ENCODE measurements around the gene CTIF. TPM values are rescaled to one million over a fixed set of nuclear protein-coding genes. Genes with fewer than 3 reads are reported as not detected.

The CTIF gene
- total RNA-seq, 2 donors from 2014 or later = 6.1 to 7.3 TPM

DNA sequence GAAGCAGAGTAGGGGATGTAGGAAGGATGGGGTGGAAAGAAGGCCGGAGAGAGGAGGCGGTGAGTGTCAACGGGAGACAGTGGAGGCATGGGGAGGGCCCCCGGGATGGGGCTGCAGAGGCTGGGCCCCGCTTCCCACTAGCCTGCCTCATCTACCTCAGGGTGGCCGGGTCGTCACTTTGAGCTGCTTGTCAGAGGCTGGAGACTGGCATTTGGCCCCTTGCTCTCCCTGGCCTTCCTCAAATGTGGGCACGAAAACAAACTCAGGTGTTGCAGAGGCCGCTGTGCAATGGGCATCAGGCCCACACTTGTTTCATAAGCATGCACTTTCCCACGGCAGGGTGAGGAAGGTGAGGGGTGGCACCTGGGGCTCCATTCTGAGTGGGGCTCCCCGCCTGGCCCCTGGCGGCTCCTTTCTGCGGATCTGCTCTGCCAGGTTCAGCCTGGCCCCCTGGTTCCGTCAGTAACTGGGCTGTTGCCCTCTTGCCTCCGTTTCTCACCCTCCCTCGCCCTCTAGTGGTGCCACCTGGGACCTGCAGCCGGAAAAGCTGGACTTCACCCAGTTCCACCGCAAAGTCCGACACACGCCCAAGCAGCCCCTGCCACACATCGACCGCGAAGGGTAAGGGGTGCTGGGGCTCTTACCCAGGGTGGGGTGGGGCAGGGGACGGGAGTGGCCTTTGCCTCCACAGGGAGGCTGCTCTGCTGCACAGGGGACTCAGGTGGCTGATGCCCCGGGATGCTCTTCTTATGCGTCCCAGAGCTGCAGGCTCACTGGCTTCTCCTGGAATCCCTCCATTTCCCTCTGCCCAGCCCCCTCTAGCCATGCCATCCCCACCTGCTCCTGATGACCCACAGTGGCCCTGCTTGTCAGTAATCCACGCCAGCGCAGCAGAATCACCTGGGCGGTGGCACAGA, 125.4 kb downstream of the CTIF start:
- H3K9me3 ChIP-seq (ENCODE audit: control insufficient read depth, low read length, poor library complexity, severe bottlenecking) = no peaks in the 10 kb centered on the region
- Mint-ChIP-seq H3K4me1 (peaks cover 8% of the 10 kb centered on the region), H3K4me3 (no peak overlapping the region), H3K27me3 (peaks cover 19% of the 10 kb centered on the region), H3K27ac (no peak overlapping the region), H3K36me3 (ENCODE audit: low read depth) (peaks cover 3% of the 10 kb centered on the region)
- peak in 2 of 3 donors; percentile 27 to 49 for DNase-seq
- ATAC-seq = peak; percentile 52

DNA sequence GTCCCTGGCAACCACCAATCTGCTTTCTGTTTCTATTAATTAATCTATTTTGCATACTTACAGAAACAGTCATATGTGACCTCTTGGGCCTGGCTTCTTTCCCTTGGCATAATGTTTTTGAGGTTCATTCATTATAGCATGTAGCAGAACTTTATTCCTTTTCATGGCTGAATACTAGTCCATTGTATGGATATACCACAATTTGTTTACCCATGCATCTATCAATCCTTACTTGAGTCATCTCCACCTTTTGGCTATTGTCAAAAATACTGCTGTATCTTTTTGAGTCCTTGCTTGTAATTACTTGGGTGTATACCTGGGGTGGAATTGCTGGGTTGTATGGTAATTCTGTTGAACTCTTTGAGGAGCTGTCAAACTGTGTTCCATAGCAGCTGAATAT, 126.8 kb downstream of the CTIF start:
- H3K4me3 Mint-ChIP-seq = no peak overlapping the region

DNA sequence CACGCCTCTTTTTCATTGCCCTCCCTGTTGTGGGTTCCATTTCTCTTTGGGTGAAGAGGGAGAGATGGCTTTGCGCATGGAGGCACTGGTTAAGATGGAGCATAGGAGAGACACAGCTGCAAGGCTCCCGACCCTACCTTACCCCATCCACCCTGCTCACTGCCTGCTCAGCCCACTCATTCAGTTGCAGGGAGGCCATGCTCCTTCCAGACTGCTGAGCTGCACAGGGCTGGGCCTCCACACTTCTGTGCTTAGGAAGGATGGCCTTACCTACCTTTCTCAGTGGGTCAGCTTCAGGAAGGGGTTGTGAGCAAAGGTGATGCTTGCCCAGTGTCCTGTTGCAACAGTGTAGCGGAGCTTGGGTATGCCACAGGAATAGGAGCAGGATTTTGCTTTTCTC, 127.8 kb downstream of the CTIF start:
- Mint-ChIP-seq H3K27me3 (peaks cover 11% of the 10 kb centered on the region), H3K4me1 (peaks cover 8% of the 10 kb centered on the region), H3K27ac (no peak overlapping the region), H3K36me3 (ENCODE audit: low read depth) (peaks cover 3% of the 10 kb centered on the region), H3K4me3 (no peak overlapping the region)
- no peaks in the 10 kb centered on the region for H3K9me3 ChIP-seq (ENCODE audit: control insufficient read depth, low read length, poor library complexity, severe bottlenecking)
- ATAC-seq (no peak), DNase-seq (no peak)

More for the DNA sequence above, 126.8 kb downstream of the CTIF start:
- H3K27me3 Mint-ChIP-seq = peaks cover 19% of the 10 kb centered on the region
- no peaks in the 10 kb centered on the region for H3K9me3 ChIP-seq (ENCODE audit: control insufficient read depth, low read length, poor library complexity, severe bottlenecking)
- ATAC-seq (no peak), DNase-seq (no peak)
- H3K27ac Mint-ChIP-seq = no peak overlapping the region
- H3K4me1 Mint-ChIP-seq = peaks cover 8% of the 10 kb centered on the region
- peaks cover 3% of the 10 kb centered on the region for H3K36me3 Mint-ChIP-seq (ENCODE audit: low read depth)

DNA sequence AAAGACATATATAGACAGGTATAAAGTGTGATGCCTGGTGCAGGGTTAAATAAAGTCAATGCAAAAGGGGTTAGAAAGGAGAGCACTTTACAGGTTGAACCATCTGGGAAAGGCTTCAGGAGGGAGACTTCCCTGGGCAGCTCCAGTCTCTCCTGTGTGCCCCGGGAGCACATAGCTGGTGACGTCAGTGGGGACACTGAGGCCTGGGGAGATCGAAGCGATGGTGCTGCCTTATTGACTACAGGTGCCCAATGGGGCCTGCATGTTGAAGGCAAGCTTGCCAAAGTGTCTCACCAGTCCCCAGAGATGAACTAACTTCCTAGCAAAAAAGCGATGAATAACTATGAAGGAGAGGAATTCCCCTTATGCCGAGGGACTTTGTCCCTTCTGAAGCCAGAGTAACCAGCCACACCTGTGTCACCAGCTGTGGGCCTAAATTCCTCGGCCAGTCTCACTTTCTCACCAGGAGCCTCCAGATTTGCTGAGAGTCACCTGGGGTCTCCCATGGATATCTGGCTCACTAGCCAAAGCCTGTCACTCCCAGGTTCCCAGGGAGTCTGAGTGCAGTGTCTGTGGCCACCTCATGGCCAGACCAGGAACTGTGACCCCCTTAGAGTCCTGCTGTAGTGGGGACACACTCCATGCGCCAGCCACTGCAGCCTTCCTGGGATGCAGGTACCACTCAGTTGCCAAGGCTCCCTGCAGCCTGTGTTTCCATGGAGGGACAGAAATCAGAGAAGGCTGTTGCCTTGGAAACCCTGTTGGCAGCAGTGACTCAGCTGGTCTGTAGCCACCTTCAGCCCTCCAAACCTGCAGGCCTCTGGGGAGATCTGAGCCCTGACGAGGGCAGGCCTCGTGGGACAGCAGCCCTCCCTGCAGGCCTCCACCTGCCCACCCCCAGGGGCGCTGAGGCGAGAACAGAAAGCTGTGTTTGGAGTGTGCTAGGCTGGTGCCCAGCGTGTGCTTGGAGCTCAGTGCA, 128.7 kb downstream of the CTIF start:
- Mint-ChIP-seq H3K27ac (no peak overlapping the region), H3K36me3 (ENCODE audit: low read depth) (peaks cover 3% of the 10 kb centered on the region)

DNA sequence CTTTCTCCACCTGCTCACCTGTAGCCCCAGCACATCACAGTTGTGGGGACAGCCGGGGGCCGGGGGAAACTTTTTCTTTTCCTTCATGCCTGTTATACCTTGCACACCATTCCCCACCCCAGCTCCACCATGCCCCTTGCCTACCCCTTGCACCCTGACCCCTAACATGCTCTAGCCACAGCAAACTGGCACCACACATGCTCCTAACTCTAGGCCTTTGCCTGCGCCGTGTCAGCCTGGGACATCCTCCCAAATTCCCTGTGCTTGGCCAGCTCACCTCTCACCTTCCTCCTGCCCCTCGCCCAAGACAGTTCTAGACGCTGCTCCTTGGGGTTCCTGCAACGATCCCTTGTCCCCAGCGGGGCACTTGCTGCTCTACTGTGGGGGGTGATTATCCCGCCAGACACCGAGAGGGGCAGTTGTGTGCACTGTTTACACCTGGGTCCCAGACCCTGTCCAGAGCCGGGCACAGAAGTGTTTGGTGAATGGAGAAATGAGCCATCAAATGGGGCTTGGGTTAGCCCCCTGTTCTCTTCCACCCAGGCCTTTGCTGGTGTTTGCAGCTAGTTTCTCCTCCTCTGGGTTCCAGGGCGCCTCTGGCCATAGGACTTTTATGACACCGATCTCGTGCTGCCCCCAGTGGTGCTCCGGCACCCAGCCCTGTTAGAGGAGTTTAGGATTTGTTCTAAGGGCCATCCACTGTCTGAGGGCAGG, 129.8 kb downstream of the CTIF start:
- H3K4me3 Mint-ChIP-seq = no peak overlapping the region
- peaks cover 2% of the 10 kb centered on the region for H3K4me1 Mint-ChIP-seq
- ATAC-seq (no peak), DNase-seq (no peak)
- H3K27ac Mint-ChIP-seq = no peak overlapping the region
- H3K36me3 Mint-ChIP-seq (ENCODE audit: low read depth) = peaks cover 3% of the 10 kb centered on the region
- H3K27me3 Mint-ChIP-seq = no peaks in the 10 kb centered on the region
- H3K9me3 ChIP-seq (ENCODE audit: control insufficient read depth, low read length, poor library complexity, severe bottlenecking) = no peaks in the 10 kb centered on the region

More for the DNA sequence above, 128.7 kb downstream of the CTIF start:
- DNase-seq (no peak), ATAC-seq (no peak)
- H3K4me1 Mint-ChIP-seq = peaks cover 3% of the 10 kb centered on the region
- no peaks in the 10 kb centered on the region for H3K9me3 ChIP-seq (ENCODE audit: control insufficient read depth, low read length, poor library complexity, severe bottlenecking)
- H3K27me3 Mint-ChIP-seq = peaks cover 7% of the 10 kb centered on the region
- H3K4me3 Mint-ChIP-seq = no peak overlapping the region

DNA sequence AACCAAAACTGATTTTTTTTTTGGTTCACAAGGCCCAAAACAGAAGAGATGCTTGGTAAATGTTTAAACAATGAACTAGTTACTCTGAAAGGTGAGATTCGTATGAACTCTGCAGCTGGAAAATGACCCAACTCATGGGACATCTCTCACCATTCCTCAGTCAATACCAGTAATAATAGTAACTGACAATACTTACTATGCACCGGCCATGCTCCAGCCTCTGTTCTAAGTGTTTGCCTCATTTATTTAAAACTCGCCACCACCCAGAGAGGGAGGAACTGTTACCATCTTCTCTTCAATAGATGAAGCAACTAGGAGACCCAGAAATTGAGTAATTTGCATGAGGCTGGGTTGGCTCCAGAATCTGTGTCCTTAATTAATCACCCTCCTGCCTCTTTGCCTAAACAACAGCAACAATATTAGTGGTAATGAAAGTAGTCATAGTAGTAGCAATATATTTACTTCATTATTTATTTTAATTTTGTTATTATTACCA, 130.4 kb downstream of the CTIF start:
- Mint-ChIP-seq H3K27ac (no peak overlapping the region), H3K27me3 (no peaks in the 10 kb centered on the region), H3K4me1 (no peaks in the 10 kb centered on the region), H3K4me3 (no peak overlapping the region), H3K36me3 (ENCODE audit: low read depth) (peaks cover 3% of the 10 kb centered on the region)
- DNase-seq (no peak), ATAC-seq (no peak)
- no peaks in the 10 kb centered on the region for H3K9me3 ChIP-seq (ENCODE audit: control insufficient read depth, low read length, poor library complexity, severe bottlenecking)

DNA sequence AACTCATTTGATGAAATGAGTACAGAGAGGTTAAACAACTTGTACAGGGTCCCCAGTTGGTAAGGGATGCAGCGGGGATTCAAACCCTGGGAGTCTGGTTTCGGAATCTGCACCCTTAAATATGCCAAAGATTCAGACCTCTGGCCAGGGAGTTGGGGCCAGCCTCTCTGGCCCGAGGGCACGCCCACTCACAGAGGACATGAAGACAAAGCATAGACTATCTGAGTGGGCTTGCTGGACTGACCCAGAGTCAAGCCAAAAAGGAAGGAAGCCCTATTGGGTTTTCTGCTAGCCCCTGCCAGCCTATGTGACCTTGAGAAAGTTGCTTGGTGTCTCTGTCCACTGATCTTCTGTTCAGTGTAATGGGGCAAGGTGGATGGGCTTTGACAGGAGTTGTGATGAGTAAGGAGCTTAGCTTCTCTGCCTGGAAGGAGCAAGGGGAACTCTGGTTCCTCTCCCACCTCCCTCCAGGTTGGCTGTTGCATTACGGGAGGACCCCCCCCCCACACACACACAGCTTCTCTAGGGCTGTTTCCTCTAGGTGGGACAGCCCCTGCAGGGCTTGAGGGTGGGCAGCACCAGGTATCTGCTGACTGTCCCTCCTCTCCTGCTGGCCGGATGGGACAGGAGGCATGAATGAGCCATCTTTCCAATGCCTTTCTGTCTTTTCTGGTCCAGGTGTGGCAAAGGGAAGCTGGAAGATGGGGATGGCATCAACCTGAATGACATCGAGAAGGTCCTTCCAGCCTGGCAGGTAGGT, 131.3 kb downstream of the CTIF start:
- Mint-ChIP-seq H3K4me1 (no peaks in the 10 kb centered on the region), H3K4me3 (no peak overlapping the region), H3K27me3 (no peaks in the 10 kb centered on the region), H3K36me3 (ENCODE audit: low read depth) (peaks cover 3% of the 10 kb centered on the region), H3K27ac (no peak overlapping the region)
- ATAC-seq (no peak), DNase-seq (no peak)
- no peaks in the 10 kb centered on the region for H3K9me3 ChIP-seq (ENCODE audit: control insufficient read depth, low read length, poor library complexity, severe bottlenecking)

DNA sequence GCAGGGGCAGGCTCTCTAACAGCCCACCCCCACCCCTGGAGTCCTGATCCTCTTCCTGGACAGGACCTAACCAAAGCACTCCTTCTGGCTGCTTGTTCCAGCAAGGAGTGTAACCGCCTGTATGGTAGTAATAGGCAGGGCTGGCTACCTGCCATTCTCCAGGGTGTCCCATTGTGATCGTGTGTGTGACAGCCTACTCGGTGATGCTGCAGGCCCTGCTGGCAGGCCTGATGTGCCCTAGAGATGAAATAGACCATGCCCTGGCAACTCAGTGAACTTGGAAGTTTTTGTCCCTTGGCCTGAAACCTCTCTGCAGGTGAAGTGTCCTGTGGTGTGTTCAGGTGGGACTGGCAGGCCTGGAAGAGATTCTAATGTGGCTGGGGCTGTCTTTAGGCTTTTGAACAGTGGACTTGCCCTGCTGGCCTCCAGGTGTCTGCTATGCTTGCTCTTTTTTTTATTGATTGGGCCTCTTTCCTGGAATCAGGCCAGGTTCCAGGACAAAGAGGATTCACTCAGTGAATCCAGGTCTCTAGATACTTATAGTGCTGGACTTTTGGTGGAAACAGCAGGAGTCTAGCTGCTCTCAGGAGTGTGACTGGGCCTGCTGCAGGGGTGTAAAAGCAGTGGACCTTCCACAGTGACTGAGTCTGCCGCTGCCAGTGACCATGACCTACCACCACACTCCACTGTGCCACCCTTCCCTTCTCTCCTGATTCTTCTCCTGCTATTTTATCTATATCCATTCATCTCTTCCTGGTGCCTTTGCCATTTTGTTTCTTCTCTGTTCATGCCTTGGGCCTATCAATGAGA, 132.1 kb downstream of the CTIF start:
- Mint-ChIP-seq H3K4me3 (no peak overlapping the region), H3K36me3 (ENCODE audit: low read depth) (peaks cover 3% of the 10 kb centered on the region), H3K4me1 (peaks cover 2% of the 10 kb centered on the region), H3K27ac (no peak overlapping the region), H3K27me3 (no peaks in the 10 kb centered on the region)
- no peaks in the 10 kb centered on the region for H3K9me3 ChIP-seq (ENCODE audit: control insufficient read depth, low read length, poor library complexity, severe bottlenecking)
- no peak for DNase-seq
- no peak for ATAC-seq

DNA sequence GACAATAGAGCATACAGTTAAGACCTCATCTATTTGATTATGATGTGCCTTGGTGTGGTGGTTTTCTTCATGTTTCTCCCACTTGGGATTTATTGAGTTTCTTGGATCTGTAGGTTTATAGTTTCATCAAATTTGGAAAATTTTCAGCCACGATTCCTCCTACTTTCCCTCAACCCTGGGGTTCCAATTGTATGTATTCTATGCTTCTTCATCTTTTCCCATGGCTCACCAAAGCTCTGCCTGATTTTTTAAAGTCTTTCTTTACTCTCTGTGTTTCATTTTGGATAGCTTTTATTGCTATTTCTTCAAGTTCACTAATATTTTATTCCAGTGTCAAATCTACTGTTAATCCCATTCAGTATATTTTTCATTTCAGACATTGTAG, 132.7 kb downstream of the CTIF start:
- DNase-seq = no peak
- ATAC-seq = no peak
- H3K4me3 Mint-ChIP-seq = no peak overlapping the region
- no peaks in the 10 kb centered on the region for H3K36me3 Mint-ChIP-seq (ENCODE audit: low read depth)
- H3K27me3 Mint-ChIP-seq = no peaks in the 10 kb centered on the region
- peaks cover 2% of the 10 kb centered on the region for H3K4me1 Mint-ChIP-seq
- no peaks in the 10 kb centered on the region for H3K9me3 ChIP-seq (ENCODE audit: control insufficient read depth, low read length, poor library complexity, severe bottlenecking)
- H3K27ac Mint-ChIP-seq = no peak overlapping the region

DNA sequence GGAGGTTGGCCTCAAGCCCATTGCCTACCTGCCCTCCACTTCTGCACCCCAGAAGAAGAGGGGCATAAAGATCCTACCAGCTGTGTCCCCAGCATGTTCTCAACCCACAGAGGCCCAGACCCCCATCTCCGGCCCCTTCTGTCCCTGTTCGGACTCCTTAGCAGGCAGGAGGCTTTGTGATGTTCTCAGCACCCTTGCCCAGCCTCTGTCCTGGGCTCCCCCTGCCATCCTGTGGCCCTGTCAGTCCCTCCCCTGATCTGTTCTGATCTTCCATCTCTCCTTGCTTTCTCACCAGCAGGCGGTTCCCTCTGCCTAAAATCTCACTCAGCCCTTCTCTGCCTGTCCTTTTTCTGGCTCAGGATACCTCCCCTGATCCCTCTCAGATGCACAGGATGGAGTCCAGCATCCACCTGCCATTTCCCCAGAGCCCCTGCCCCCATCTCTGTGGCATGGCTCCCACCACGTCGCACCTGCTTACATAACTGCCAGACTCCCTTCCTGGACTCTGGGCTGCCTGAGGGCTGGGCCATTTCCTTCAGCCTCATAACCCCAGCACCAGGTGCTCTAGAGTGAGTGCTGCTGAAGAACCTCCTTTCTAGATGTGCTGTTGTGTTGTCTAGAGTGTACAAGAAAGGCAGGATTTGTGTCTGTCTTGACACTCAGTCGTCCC, 134.0 kb downstream of the CTIF start:
- H3K27ac Mint-ChIP-seq = peak overlapping the region; percentile 11
- no peak for ATAC-seq
- no peak overlapping the region for H3K4me3 Mint-ChIP-seq
- H3K27me3 Mint-ChIP-seq = no peaks in the 10 kb centered on the region
- no peaks in the 10 kb centered on the region for H3K9me3 ChIP-seq (ENCODE audit: control insufficient read depth, low read length, poor library complexity, severe bottlenecking)
- H3K36me3 Mint-ChIP-seq (ENCODE audit: low read depth) = no peaks in the 10 kb centered on the region
- DNase-seq = no peak
- peaks cover 2% of the 10 kb centered on the region for H3K4me1 Mint-ChIP-seq

DNA sequence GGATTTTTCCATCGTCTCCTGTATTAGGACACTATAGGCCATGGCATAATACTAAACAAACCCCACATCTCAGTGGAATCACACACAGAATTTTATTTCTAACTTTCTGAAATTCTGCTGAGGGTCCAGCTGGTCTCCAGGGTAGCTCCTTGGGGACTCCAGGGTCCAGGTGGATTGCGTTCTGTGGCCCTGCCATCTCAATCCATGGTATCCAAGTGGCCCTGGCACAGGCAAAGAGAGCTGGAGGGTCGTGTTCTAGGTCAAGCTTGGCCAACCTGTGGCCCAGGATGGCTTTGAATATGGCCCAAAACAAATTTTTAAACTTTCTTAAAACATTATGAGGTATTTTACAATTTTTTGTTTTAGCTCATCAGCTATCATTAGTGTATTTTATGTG, 134.6 kb downstream of the CTIF start:
- DNase-seq = no peak
- H3K27ac Mint-ChIP-seq = no peak overlapping the region
- no peak overlapping the region for H3K4me3 Mint-ChIP-seq
- ATAC-seq = no peak
- H3K36me3 Mint-ChIP-seq (ENCODE audit: low read depth) = no peaks in the 10 kb centered on the region
- peaks cover 2% of the 10 kb centered on the region for H3K4me1 Mint-ChIP-seq
- H3K27me3 Mint-ChIP-seq = no peaks in the 10 kb centered on the region
- H3K9me3 ChIP-seq (ENCODE audit: control insufficient read depth, low read length, poor library complexity, severe bottlenecking) = no peaks in the 10 kb centered on the region

All from T-helper 17 cell (primary cell).